ENCODE measurements around the gene DCAF7.
A peak's percentile ranks its signal among the peaks of the same experiment; 100 is the strongest.

The DCAF7 gene

GRCh38 chr17:63549946-63550816 lies at the start of gene DCAF7:
DCAF7 (plus strand) TSS chr17:63550477; CDS start chr17:63550678, 201 bp downstream.
- peak; percentile 99 for DNase-seq (ENCODE audit: low read depth)

- no peak for DNase-seq (ENCODE audit: low read depth)
These were observed 49.5 kb upstream of the DCAF7 start for GRCh38 chr17:63500543-63501390.

GRCh38 chr17:63503341-63503705 lies 47.0 kb upstream of the DCAF7 start:
- no peak for DNase-seq (ENCODE audit: low read depth)

GRCh38 chr17:63504261-63504660 lies 46.0 kb upstream of the DCAF7 start:
- no peak for DNase-seq (ENCODE audit: low read depth)

- DNase-seq (ENCODE audit: low read depth), result no peak
These were observed 44.9 kb upstream of the DCAF7 start for GRCh38 chr17:63505341-63505740.

GRCh38 chr17:63506627-63507026 lies 43.6 kb upstream of the DCAF7 start:
- DNase-seq (ENCODE audit: low read depth), result no peak

GRCh38 chr17:63511331-63511730 lies 38.9 kb upstream of the DCAF7 start:
- DNase-seq (ENCODE audit: low read depth), result no peak

GRCh38 chr17:63512388-63512787 lies 37.9 kb upstream of the DCAF7 start:
- no peak for DNase-seq (ENCODE audit: low read depth)

GRCh38 chr17:63512896-63513644 lies 37.2 kb upstream of the DCAF7 start:
- DNase-seq (ENCODE audit: low read depth), result no peak

GRCh38 chr17:63514477-63514876 lies 35.8 kb upstream of the DCAF7 start:
- no peak for DNase-seq (ENCODE audit: low read depth)

GRCh38 chr17:63514974-63515373 lies 35.3 kb upstream of the DCAF7 start:
- DNase-seq (ENCODE audit: low read depth), result no peak

GRCh38 chr17:63515426-63515825 lies 34.9 kb upstream of the DCAF7 start:
- no peak for DNase-seq (ENCODE audit: low read depth)

- no peak for DNase-seq (ENCODE audit: low read depth)
These were observed 33.1 kb upstream of the DCAF7 start for GRCh38 chr17:63516910-63517824.

GRCh38 chr17:63517825-63518534 lies 32.3 kb upstream of the DCAF7 start:
- no peak for DNase-seq (ENCODE audit: low read depth)

- DNase-seq (ENCODE audit: low read depth), result no peak
These were observed 31.0 kb upstream of the DCAF7 start for GRCh38 chr17:63519116-63519881.

- DNase-seq (ENCODE audit: low read depth), result no peak
These were observed 30.1 kb upstream of the DCAF7 start for GRCh38 chr17:63519972-63520882.

GRCh38 chr17:63523253-63523855 lies 26.9 kb upstream of the DCAF7 start, which contains the start of gene KCNH6:
KCNH6 (plus strand) TSS chr17:63523358; CDS start chr17:63523414, 56 bp downstream.
- no peak for DNase-seq (ENCODE audit: low read depth)

- no peak for DNase-seq (ENCODE audit: low read depth)
These were observed 26.2 kb upstream of the DCAF7 start for GRCh38 chr17:63524051-63524450.
